Stimulated activated CD8-positive, alpha-beta memory T cell treated with anti-CD3 and anti-CD28 coated beads, Interleukin-4, amount 100 ng/mL, for 48 hours (primary cell): Measurements from ENCODE around the gene PKMYT1.

Source experiments
- DNase-seq: peaks from one replicate; pipeline ENCODE4 v3.0.0-alpha.2; 2020

PKMYT1 gene

DNA sequence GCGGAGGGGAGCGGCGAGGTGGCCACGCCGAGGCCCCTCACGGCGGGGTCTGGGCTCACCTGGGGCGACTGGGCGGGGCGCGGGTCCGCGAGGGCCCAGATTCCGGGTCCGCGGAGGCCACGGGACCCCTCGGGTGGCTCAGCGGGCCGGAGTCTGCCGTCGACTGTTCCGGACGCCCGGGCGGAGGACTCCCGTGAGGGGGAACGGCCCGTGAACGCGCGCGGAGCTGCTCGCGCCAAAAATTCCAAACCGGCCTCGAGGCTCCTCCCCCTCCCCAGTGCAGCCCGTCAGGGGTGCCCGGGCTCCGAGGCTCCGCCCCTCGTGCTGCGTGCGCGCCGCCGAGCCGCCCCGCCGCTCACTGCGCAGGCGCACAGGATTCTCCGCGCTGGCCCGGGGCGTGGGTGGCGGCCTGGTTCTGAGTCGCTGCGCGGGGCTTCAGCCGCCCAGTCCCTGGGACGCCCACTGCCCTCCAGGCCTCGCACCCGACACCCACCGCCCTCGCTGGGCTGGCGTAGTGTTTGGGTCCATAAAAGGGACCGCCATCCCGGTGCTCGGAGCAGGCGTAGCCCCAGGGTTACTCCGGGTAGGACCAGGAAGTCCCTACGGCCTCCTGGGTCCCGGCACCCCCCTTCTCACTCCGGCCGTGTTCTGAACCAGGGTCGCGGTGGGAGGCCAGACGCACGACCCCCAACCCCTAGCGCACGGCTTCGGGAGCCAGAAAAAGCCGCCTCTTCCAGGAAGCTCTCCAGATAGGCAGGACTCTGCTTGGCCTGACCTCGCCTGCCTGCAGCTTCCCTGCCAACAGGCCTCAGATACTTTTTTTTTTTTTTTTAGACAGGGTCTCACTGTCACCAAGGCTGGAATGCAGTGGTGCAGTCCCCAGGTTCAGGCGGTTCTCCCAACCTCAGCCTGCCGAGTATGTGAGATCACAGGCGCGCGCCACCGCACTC is at the start of gene PKMYT1:
Gene PKMYT1 (minus strand): TSS at position 220 of the 950 bp plus-strand sequence. CDS start 789 bp downstream, outside the sequence.
- DNase-seq: peak; percentile 97

DNA sequence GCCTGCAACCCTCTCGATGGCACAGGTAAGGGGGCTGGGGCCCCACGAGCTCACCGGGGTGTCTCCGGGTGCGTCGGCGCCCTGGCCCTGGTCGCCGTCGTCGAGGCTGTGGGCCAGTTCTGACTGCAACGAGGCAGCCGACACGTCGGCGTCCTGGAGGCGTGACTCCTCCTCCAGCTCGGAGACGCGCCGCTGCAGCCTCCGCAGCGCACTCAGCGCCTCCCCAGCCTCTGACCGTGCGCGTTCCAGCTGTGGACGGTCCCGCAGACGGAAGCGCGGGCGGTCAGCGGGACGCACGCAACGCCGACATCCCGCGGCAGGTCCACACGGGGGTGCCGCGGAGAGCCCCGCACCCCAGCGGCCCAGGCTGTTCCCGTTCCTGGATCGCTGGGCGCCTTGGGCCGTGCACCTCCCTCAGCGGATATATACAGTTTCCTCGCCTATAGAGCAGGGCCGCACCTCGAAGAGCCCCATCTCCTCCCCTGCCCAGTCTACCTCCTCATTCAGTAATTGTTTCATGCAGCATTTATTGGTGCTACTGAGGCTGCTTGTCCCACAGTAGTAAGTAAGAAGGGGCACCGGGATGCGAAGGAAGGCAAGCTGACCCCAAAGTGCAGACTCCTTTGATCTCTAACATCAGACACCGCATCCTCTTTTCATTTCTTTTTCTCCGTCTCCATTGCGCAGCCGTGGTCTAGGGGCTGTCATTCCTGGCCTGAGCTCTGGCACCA is 49.4 kb upstream of the PKMYT1 start:
- DNase-seq: peak; percentile 64

DNA sequence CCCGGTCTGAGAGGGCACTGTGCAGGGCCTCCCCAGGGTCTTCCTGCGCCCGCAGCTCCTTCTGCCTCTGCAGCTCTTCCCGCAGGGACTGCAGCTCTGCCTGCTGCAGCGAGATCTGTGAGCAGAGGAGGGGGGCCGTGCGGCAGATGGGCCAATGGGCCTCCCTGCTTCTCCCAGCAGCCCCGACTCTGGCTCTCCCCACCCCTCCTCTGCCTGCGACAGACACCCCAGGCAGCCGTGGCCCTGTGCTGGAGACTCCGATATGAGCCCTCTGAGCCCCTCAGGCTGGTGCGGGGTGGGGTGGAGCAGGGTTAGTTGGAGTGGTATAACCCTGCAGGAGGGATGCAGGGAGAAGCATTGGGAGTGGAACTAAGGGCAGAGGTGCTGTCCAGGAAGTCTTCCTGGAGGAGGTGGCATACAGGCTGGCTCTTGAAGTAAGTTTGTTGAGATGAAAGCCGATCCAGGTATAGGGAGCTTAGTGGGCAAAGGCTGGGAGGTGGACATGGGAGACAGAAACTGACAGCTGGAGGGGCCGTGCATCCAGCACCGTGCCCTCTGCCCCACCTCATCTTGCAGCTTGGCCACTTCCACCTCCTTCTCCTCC is 48.6 kb upstream of the PKMYT1 start:
- DNase-seq: no peak

DNA sequence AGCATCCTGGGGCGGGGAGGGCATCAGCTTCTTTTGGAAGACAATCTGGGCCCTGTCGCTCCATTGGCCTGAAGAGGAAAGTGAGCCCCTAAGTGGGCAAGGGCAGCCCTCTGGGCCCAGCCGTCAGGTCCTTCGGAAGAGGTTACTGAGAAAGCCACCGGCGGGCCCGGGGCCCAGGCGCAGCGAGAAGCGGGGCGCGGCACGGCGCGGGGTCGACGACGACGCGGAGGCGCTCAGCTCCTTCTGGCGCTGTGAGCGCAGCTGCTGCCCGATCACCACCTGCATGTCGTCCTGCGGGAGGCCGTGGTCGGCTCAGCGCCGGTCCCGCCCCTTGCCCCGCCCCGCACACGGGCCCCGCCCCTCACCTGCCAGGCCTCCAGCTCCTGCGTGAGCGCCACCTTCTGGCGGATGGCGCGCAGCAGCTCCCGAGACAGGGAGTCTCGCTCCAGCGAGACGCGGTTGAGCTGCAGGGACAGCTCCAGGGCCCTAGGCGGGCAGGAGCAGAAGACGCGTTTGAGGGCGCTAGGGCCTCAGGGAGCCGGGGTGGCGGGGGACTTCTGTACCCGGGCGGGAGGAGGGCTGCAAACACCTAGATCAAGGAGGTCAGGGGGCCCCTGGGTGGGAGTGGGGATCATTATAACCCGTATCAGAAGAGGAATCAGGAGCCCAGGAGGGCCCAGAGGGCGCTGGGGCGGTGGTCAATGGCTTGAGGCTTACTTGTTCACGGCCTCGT is 47.9 kb upstream of the PKMYT1 start:
- DNase-seq: peak; percentile 94

DNA sequence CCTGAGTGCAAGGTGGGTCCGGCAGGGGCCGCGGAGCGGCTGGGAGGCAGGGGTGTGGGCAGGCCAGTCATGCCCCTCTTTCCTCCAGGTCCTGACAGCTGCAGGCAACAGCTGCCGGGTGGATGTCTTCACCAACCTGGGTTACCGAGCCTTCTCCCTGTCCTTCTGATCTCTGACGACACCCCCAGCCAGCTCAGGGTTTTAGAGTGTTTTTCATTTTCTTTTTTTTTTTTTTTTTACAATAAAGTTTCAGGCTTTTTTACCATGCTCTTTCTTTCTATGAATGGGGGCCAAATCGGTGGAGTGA is 47.2 kb upstream of the PKMYT1 start:
- no peak for DNase-seq

DNA sequence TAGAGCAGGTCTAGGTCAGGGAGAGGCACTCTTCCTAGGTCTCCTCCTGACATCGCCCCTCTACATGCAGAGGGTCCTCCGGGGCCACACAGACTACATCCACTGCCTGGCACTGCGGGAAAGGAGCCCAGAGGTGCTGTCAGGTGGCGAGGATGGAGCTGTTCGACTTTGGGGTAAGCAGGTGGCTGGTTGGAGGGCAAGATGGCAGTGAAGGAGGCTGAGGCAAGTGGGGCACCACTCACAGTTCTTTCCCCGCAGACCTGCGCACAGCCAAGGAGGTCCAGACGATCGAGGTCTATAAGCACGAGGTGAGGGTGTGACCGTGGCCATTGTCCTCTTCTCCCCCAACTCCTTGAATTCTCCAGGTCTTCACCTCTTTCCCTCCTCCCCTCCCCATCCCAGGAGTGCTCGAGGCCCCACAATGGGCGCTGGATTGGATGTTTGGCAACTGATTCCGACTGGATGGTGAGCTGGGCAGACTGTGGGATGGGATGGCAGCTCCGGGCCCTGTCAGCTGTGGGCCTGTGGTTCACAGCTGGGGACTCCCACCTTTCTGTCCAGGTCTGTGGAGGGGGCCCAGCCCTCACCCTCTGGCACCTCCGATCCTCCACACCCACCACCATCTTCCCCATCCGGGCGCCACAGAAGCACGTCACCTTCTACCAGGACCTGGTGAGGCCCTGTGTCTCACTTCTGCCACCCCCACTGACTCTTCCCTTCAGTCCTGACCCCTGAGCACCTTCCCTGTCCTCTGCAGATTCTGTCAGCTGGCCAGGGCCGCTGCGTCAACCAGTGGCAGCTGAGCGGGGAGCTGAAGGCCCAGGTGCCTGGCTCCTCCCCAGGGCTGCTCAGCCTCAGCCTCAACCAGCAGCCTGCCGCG is 46.6 kb upstream of the PKMYT1 start:
- no peak for DNase-seq

DNA sequence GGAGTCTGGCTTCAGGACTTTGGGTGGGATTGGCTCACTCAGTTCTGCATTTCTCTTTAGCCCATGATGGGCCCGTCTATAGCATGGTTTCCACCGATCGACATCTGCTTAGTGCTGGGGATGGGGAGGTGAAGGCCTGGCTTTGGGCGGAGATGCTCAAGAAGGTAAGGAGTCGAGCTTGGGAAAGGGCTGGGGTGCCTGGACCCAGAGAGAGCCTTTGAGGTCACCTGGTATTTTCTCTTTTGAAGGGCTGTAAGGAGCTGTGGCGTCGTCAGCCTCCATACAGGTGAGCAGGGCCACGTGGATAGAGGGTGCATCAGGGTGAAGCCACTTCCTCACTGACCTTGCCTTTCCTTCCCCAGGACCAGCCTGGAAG is 45.7 kb upstream of the PKMYT1 start:
- DNase-seq: no peak

DNA sequence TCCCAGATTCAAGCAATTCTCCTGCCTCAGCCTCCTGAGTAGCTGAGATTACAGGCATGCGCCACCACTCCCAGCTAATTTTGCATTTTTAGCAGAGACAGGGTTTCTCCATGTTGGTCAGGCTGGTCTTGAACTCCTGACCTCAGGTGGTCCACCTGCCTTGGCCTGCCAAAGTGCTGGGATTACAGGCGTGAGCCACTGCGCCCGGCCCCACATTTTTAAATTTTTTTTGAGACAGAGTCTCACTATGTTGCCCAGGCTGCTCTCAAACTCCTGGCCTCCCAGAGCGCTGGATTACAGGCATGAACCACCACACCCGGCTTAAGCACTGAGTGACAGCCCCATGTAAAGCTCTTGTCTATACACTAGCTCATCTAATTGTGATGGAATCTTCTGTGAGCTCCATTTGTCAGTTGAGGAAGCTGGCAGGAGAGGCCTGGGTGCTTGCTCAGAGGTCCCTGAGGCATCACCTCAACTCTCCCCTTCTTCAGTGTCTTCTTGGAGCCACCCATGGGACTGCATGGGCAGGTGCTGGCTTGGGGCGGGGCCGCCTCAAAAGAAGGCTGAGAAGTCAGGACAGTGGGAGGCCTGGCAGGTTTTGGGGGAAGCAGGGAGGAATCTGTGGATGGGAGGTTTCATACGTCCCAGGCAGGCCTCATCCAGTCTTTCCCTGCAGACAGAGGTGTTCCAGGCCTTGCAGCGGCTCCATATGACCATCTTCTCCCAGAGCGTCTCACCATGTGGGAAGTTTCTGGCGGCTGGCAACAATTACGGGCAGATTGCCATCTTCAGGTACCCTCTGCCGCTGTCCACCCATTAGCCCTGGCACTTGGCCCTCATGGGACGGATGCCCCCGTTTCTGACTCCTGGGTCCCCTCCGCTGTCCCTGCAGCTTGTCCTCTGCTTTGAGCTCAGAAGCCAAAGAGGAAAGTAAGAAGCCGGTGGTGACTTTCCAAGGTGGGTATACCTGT is 45.1 kb upstream of the PKMYT1 start:
- no peak for DNase-seq

DNA sequence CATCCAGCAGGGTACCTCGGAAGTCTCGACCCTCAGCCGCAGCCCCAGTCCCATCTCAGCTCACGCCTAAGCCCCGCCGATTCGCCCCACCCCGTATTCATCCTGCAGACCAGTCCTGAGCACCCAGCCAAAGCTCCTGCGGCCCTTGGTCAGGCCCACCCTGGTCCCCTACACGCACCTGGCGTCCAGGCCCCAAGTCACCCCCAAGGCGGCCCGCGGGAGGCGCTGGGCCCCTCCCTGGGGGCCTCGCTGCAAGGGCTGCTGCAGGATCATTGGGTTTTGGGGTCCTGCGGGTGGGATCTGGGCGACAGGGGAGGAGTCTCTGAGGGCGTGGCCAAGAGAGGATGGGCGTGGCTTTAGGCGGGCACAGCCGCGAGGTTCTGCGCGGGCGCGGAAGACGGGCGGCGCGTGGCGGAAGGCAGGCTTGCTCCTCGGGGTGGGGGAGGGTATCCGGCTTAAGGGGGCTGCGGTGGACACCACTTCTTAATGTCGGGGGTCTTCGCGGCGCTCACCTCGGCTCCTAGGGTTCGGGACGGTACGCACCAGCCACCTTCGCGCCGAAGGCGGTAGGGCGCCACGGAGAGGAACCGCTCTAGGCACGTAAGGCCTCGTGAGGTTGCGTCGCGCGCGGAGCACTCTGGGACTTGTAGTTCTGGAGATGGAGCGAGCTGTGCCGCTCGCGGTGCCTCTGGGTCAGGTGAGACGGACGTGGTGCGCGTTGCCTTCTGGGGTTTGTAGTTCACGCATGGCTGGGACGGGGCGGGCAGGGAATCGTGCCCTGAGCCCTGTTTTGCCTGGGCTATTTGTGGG is 43.6 kb upstream of the PKMYT1 start, which contains the start of the genes HCFC1R1 and THOC6:
Gene HCFC1R1 (minus strand): TSS at position 274 of the 810 bp plus-strand sequence. CDS start 1 bp downstream, at position 273.
Gene THOC6 (plus strand): TSS at position 367 of the 810 bp plus-strand sequence. CDS start 292 bp downstream, at position 659.
- peak; percentile 97 for DNase-seq

DNA sequence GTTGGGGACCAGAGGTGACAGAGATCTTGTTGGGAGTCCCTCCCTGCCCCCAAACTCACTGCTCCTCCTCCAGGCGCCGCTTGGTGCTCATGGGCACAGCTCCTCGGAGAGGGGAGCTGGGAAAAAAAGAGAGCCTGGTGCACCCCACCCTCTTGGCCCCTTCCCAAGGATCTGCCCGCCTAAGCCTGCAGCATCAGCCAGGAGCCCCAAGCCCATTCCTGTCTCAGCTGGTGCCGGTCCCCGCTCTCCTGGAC is 43.1 kb upstream of the PKMYT1 start:
- no peak for DNase-seq

DNA sequence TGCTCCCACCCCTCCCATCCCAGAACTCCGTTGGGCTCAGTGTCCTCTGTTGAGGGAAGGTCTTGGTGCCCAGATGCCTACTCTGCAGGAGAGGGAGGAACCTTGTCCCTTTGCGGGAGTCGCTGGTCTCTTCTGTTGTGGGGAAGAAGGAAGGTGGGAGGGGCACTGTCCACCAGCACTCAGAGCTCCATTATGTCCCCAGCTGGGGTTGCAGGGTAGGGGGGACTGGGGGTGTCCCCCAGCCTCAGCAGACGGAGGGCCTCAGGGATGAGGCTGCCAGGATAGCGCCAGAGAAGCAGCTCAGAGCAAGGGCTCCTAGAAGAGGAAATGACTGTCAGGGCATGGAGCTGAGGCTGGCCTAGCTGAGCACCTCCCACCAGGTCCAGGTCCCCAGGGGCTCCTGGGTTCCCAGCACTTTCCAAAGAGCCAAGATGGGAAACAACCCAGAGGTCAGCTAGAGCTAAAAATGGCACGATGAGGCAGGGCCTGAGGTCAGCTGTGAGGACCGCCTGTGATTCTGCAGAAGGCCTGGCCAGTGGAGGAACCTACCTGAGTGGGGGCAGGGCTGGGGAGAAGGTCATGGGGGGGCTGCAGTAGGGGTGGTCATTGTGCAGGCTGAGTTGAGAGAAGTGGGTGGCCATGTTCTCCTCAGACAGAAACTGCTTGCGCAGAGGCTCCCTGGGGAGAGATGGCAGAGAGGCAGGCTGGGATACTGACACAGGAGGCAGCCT is 42.6 kb upstream of the PKMYT1 start:
- DNase-seq: peak; percentile 60

DNA sequence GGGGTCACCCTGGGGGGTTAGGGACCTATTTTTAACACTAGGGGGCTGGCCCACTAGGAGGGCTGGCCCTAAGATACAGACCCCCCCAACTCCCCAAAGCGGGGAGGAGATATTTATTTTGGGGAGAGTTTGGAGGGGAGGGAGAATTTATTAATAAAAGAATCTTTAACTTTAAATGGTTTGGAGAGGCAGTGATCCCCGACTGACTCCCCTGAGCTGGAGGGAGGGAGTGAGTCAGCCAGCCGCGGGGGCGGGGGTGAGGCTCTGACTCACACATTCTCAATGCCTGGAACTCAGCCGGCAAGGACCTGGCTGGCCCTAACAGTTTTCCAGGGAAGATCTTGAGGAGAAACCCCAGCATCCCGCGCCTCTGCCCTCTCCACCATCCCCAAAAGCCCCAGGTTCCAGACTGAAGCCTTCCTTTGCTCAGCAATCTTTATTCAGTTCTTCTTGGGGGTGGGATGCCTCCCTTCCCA is 42.0 kb upstream of the PKMYT1 start:
- DNase-seq: peak; percentile 94

DNA sequence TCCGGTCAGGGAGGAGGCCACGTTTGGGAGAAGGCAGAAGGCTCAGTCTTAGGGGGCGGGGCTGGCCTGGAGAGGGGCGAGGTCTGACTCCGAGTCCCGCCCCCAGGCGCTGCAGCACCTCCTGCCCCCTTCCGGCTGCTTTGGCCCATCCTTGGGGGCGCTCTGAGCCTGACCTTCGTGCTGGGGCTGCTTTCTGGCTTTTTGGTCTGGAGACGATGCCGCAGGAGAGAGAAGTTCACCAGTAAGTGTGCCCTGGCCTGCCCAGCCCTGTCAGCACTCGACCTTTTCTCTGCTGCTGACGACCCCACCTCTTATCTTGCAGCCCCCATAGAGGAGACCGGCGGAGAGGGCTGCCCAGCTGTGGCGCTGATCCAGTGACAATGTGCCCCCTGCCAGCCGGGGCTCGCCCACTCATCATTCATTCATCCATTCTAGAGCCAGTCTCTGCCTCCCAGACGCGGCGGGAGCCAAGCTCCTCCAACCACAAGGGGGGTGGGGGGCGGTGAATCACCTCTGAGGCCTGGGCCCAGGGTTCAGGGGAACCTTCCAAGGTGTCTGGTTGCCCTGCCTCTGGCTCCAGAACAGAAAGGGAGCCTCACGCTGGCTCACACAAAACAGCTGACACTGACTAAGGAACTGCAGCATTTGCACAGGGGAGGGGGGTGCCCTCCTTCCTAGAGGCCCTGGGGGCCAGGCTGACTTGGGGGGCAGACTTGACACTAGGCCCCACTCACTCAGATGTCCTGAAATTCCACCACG is 41.4 kb upstream of the PKMYT1 start:
- peak; percentile 92 for DNase-seq

DNA sequence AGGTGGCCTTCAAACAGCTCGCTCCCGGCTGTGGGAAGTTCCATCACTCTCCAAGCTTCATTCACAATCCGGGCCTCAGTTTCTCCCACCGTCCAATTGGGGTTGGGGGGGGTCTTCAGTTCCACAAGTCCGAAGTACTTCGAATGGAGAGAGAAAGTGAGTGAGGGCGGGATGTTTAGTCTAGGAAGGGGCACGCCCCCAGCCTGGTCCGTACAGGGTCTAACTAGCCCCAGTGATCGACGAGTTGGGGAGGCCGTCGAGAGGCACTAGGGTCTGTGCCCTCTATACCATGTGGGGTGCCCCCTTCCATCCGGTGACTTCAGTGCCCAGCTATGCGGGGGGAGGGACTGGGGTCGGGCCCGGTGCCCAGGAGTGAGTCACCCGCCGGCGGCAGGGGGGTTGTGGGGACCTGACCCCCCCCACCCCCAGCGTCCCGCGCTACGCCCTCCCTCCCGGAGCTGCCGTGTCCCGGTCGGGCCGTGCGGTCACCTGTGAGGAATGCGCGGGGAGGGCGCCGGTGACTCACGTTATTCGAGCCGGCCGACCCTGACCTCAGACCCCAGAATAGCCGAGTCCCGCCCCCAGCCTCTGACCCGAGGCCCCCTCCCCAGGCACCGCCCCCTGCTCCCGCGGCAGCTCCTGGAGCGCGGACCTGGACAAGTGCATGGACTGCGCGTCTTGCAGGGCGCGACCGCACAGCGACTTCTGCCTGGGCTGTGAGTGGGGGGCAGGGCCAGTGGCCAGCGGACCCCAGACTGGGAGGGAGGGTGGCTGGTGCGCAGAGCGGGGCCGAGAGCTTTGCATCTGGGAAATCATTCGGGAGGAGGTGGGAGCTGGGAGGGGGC is 40.6 kb upstream of the PKMYT1 start:
- peak; percentile 66 for DNase-seq

DNA sequence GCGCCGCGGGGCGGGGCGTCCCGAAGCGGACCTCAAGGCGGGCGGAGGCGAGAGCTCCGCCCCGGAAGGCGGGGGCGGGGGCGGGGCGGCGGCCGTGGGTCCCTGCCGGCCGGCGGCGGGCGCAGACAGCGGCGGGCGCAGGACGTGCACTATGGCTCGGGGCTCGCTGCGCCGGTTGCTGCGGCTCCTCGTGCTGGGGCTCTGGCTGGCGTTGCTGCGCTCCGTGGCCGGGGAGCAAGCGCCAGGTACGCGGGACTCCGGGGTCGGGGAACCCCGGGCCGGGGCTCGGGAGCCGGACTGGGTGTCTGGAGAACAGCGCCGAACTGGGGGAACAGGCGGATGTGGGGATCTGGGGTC is 40.0 kb upstream of the PKMYT1 start, which contains the start of gene TNFRSF12A:
Gene TNFRSF12A (plus strand): TSS at position 122 of the 357 bp plus-strand sequence. CDS start 30 bp downstream, at position 152.
- peak; percentile 80 for DNase-seq

DNA sequence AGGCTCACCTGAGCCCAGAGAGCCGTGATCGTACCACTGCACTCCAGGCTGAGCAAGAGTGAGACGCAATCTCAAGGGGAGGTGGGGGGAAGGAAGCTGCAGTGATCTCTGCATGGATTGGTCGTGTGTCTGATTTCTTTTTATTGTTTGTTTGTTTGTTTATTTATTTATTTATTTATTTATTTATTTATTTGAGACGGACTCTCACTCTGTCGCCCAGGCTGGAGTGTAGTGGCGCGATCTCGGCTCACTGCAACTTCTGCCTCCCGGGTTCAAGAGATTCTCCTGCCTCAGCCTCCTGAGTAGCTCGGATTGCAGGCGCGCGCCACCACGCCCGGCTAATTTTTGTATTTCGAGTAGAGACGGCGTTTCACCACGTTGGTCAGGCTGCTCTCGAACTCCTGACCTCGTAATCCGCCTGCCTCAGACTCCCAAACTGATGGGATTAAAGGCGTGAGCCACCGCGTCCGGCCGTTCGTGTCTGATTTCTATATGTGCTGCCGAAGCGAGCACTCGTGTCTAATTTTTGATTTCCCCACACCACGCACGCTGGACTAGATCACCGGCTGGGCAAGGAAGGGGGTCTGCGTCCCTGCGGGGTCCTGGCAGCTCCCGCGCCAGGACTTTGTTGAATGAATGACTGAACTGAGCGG is 39.5 kb upstream of the PKMYT1 start:
- DNase-seq: no peak
